Heart right ventricle (tissue), 16 donors: ENCODE results near the gene LAPTM5. TPM values are rescaled to one million over a fixed set of nuclear protein-coding genes. Genes with fewer than 3 reads are reported as not detected.
A peak's percentile ranks its signal among the peaks of the same experiment; 100 is the strongest.

Source experiments
- ATAC-seq, 8 donors: fragments of 200-7000 bp; cut with Tn5 transposase; one replicate each; pipeline ENCODE4 v1.9.1; 2020; ENCODE audit warnings: mild to moderate bottlenecking in 8 of 8, moderate library complexity in 8 of 8, moderate number of reproducible peaks in 1 of 8
- DNase-seq, 2 donors: peaks; one replicate each; pipeline ENCODE4 v3.0.0-alpha.2; 2020
- H3K27ac ChIP-seq, 10 donors: fragments of 200-600 bp; sonication (generic) in 2 of 10; one replicate each; pipeline versions ENCODE4 v1.5.0 to v1.8.0; 2020 to 2022; ENCODE audit warnings: mild to moderate bottlenecking in 3 of 10
- H3K27me3 ChIP-seq, 7 donors: fragments of 200-600 bp; one replicate each; pipeline ENCODE4 v1.8.0; 2021 to 2022; ENCODE audit warnings: mild to moderate bottlenecking in 2 of 7
- H3K36me3 ChIP-seq, 9 donors: fragments of 200-600 bp; sonication (generic) in 1 of 9; one replicate each; pipeline versions ENCODE4 v1.5.0 to v1.8.0; 2020 to 2022; ENCODE audit warnings: mild to moderate bottlenecking in 2 of 9
- H3K4me1 ChIP-seq, 9 donors: fragments of 200-600 bp; sonication (generic) in 1 of 9; one replicate each; pipeline versions ENCODE4 v1.5.0 to v1.8.0; 2020 to 2022; ENCODE audit warnings: mild to moderate bottlenecking in 4 of 9
- H3K4me3 ChIP-seq, 10 donors: fragments of 200-600 bp; sonication (generic) in 2 of 10; one replicate each; pipeline versions ENCODE4 v1.5.0 to v1.8.0; 2020 to 2022; ENCODE audit warnings: mild to moderate bottlenecking in 7 of 10, moderate library complexity in 2 of 10
- H3K9me3 ChIP-seq, 11 donors: fragments of 200-600 bp in 10 of 11; sonication (generic) in 2 of 11; one replicate each; pipeline versions ENCODE4 v1.5.0 to v1.8.0; 2013 to 2022; ENCODE audit warnings: mild to moderate bottlenecking in 2 of 11, control low read depth in 1 of 11, moderate library complexity in 1 of 11
- CTCF ChIP-seq, 9 donors: fragments of 200-600 bp; sonication (generic) in 2 of 9; IDR thresholded peaks; one replicate each; pipeline versions ENCODE4 v1.5.0 to v1.8.0; 2021 to 2022; ENCODE audit warnings: antibody characterized with exemption in 9 of 9, mild to moderate bottlenecking in 5 of 9, moderate library complexity in 1 of 9
- WGBS, 2 donors: extraction: QIAGEN DNeasy Blood & Tissue Kit; methylation state at CpG; one replicate each; pipeline ENCODE4 v1.1.7; 2013; ENCODE audit warnings: inconsistent platforms in 1 of 2; 5-methylcytosine and 5-hydroxymethylcytosine counted together
- intact Hi-C, 10 donors: fragments of 100-400 bp; cut with DNase I; formaldehyde crosslinking; loops; one replicate each; pipeline versions ENCODE4 v1.11.1 to v1.14.2; 2022
- long read RNA-seq, 3 donors: library from polyadenylated mRNA; unstranded; transcript quantifications; one replicate each; pipeline ENCODE4 v2.0.0, GENCODE V29; 2020 to 2021
- polyA plus RNA-seq, 2 donors: library from polyadenylated mRNA; stranded (reverse); fragments of 200-250 nt; gene quantifications; one replicate each; pipeline ENCODE4 v1.2.3, GENCODE V29; 2013
- total RNA-seq, 10 donors: library from RNA; stranded (reverse); fragmentation: NEBNext Ultra II Directional in 3 of 10; extraction: Animal tissue kit (Norgen Biotek cat#: 25700) in 3 of 10; gene quantifications; one replicate each; pipeline versions ENCODE4 v1.2.1 to v1.2.4, GENCODE V29; 2021 to 2023
- donor health status: Arrhythmogenic right ventricular cardiomyopathy.
- donor health status: ischemic (EF 13 %, LVEDD 7.1; RV severe dilation, severe dysfunction).
- donor health status: healthy with polysubstance abuse.
- donor health status: DM: no; HTN: yes; CAD: no.
- donor health status: DM: no; HTN: no; CAD: no.
- donor health status: ischemic (EF 25% LVEDD 6.9; RV normal size, moderate dysfunction).
- donor health status: ischemic (EF 25% LVEDD 5.7; RV mildly dilated, moderate dysfunction).
- donor health status: healthy.
- donor health status: DM: yes; HTN: yes; CAD: no.
- donor health status: Ischemic cardiomyopathy.
- donor health status: ischemic (EF 35%, LVEDD 5.7; RV mildly dilated, moderate dysfunction).
- donor health status: nonischemic (EF 11% LVEDD 7.7; RV severe dilation, severe dysfunction).
- donor health status: DM: yes; HTN: yes; CAD: no.
- donor health status: PGD.
- donor health status: ischemic (EF 29% LVEDD 5.4; RV normal size, mild dysfunction).
- donor health status: nonischemic (EF 23%, LVEDD 6.1; RV moderate dilation, normal function).

Gene LAPTM5
- 100 to 1,000 TPM in 1 of 10 donors, 10 to 100 TPM in 6, 1 to 10 TPM in 3; 5.9 to 114 (median 12.9) TPM for total RNA-seq
- polyA plus RNA-seq: 10 to 100 TPM; 13.2 to 33.5 TPM
- long read RNA-seq, donor 1, transcript LAPTM5-201 (8 exons, 2,223 nt): major isoform, 5 of 9 reads
- long read RNA-seq, donor 1, partial matches to known transcripts: 1 of 9 reads
- long read RNA-seq, donor 1, other reads (novel, unspliced or antisense): 3 of 9 reads
- long read RNA-seq, donor 2, transcript LAPTM5-201 (8 exons, 2,223 nt): major isoform, 5 of 12 reads
- long read RNA-seq, donor 2, partial matches to known transcripts: 4 of 12 reads
- long read RNA-seq, donor 2, other reads (novel, unspliced or antisense): 3 of 12 reads
- long read RNA-seq, donor 3, transcript LAPTM5-201 (8 exons, 2,223 nt): major isoform, 17 of 26 reads
- long read RNA-seq, donor 3, partial matches to known transcripts: 6 of 26 reads
- long read RNA-seq, donor 3, other reads (novel, unspliced or antisense): 3 of 26 reads

- DNase-seq: peak; percentile 50 to 65
- H3K9me3 ChIP-seq: no peaks in the 10 kb centered on the region
- intact Hi-C loops: no loop called here
- peak; percentile 41 to 83 (median 76) for ATAC-seq
- WGBS, 2 donors: 50 to 53% methylated on average over 21 of the region's 21 CpGs
- peaks cover 0 to 5% (median 0%) of the 10 kb centered on the region in 9 donors for H3K36me3 ChIP-seq
- peak within 1 kb of the TSS; percentile 14 to 73 (median 40) for H3K4me3 ChIP-seq
- H3K27ac ChIP-seq: peak within 1 kb of the TSS; percentile 15 to 99 (median 62)
- TF ChIP-seq CTCF (IDR thresholded peaks at IDR 0.05): no peak
- H3K27me3 ChIP-seq: peaks cover 0 to 20% (median 2%) of the 10 kb centered on the region in 7 donors
- peaks cover 3 to 93% (median 27%) of the 10 kb centered on the region in 9 donors for H3K4me1 ChIP-seq
These were observed at the start of gene LAPTM5 for GRCh38 chr1:30757352-30758120. LAPTM5 (minus strand) TSS chr1:30757774; CDS start chr1:30757745, 29 bp downstream.

GRCh38 chr1:30806381-30807317, 49.1 kb upstream of the LAPTM5 start:
- 56 to 63% methylated on average over 24 of the region's 24 CpGs for WGBS, 2 donors
- Histone ChIP-seq H3K4me3 (peak overlapping the region in 4 of 10 donors; percentile 17 to 32 (median 24)), H3K27me3 (peaks cover 0 to 60% (median 0%) of the 10 kb centered on the region in 7 donors), H3K4me1 (peaks cover 7 to 47% (median 43%) of the 10 kb centered on the region in 9 donors), H3K36me3 (no peaks in the 10 kb centered on the region), H3K9me3 (no peaks in the 10 kb centered on the region), H3K27ac (peak overlapping the region in 2 of 10 donors; percentile 7 to 28)
- intact Hi-C loops: loop anchor here in 1 of 10 donors (5.0 kb wide), 1 partner anchor 41 kb away; no protein-coding TSS in a partner anchor
- TF ChIP-seq CTCF (IDR thresholded peaks at IDR 0.05): no peak
- DNase-seq (no peak), ATAC-seq (no peak)

- peaks cover 0 to 50% (median 0%) of the 10 kb centered on the region in 7 donors for H3K27me3 ChIP-seq
- no peak overlapping the region for H3K4me3 ChIP-seq
- WGBS, 2 donors: 77 to 84% methylated on average over 11 of the region's 11 CpGs
- no peaks in the 10 kb centered on the region for H3K36me3 ChIP-seq
- no peak for ATAC-seq
- H3K27ac ChIP-seq: no peak overlapping the region
- no peak for DNase-seq
- peaks cover 7 to 42% (median 39%) of the 10 kb centered on the region in 9 donors for H3K4me1 ChIP-seq
- intact Hi-C loops: loop anchor here in 1 of 10 donors (5.0 kb wide), 1 partner anchor 42 kb away; no protein-coding TSS in a partner anchor
- TF ChIP-seq CTCF (IDR thresholded peaks at IDR 0.05): no peak
- H3K9me3 ChIP-seq: no peaks in the 10 kb centered on the region
These were observed 47.9 kb upstream of the LAPTM5 start for GRCh38 chr1:30805304-30806003.
